ENCODE data around the gene ROPN1L. TPM values are rescaled to one million over a fixed set of nuclear protein-coding genes. Genes with fewer than 3 reads are reported as not detected.

Gene ROPN1L
- polyA plus RNA-seq, 3 donors = 1.5 to 2.1 (median 1.9) TPM

DNA sequence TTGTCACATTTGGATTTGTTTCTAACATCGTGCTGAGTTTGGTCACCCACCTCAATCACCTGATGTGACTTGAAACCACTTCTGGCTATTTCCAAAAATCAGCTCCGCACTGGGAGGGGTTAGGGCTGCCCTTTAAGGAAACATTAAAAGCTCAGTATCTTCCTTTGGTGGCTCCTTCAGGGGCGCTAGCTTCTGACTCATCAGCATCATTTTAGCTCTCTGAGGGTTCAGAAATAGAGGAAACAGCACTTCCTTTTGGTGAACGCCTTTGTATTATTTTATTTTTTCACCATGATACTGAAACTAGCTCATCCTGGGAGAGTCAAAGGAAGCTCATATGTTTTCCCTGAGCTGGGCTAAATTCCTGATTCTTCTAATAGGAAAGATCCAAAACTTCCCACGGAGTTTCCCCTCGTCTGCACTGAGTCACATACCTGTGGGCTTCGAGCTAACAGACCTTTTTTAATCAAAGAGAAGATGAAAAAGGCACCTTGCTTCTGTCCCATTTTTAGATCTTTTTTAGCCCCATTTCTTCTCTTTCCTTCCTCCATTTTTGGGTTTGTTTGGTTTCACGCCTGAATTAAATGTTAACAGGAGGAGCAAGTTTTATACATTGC is 48.2 kb downstream of the ROPN1L start:
- Histone ChIP-seq H3K9ac (ENCODE audit: insufficient read depth, low read length, poor library complexity, severe bottlenecking) (no peak overlapping the region), H3K36me3 (replicated peaks in 1 of 2; ENCODE audit: control insufficient read depth in 1 of 2, insufficient read depth in 2 of 2, low read length in 2 of 2) (no peaks in the 10 kb centered on the region), H3K4me3 (replicated peaks in 1 of 3; ENCODE audit: low read depth in 2 of 3, low read length in 3 of 3) (no peak overlapping the region), H3K4me1 (ENCODE audit: control insufficient read depth in 1 of 2, insufficient read depth in 2 of 2, low read length in 2 of 2) (peaks cover 19 to 26% of the 10 kb centered on the region in 2 donors), H3K79me2 (ENCODE audit: insufficient read depth, low read length) (no peaks in the 10 kb centered on the region), H3K4me2 (replicated peaks; ENCODE audit: extremely low read depth, low read length, poor library complexity, severe bottlenecking) (peak overlapping the region; percentile 18), H3K27me3 (ENCODE audit: control insufficient read depth in 2 of 2, insufficient read depth in 2 of 2, low read length in 2 of 2) (no peaks in the 10 kb centered on the region), H3K9me3 (replicated peaks in 1 of 2; ENCODE audit: control insufficient read depth in 1 of 2, insufficient read depth in 1 of 2, low read length in 2 of 2) (peaks cover 13 to 14% of the 10 kb centered on the region in 2 donors), H2AFZ (ENCODE audit: insufficient read depth, low read depth, low read length, poor library complexity, severe bottlenecking) (no peak overlapping the region), H3K27ac (ENCODE audit: low read depth in 1 of 2, low read length in 2 of 2) (peak overlapping the region in 1 of 2 donors; percentile 24), H4K20me1 (ENCODE audit: insufficient read depth, low read length) (no peaks in the 10 kb centered on the region)
- H3K9me3 Mint-ChIP-seq = peaks cover 10 to 18% (median 13%) of the 10 kb centered on the region in 7 donors
- peaks cover 4 to 13% (median 8%) of the 10 kb centered on the region in 3 donors for H3K27me3 Mint-ChIP-seq (ENCODE audit: low read depth in 3 of 3)
- H3K4me1 Mint-ChIP-seq = peaks cover 36% of the 10 kb centered on the region
- peaks cover 0 to 2% of the 10 kb centered on the region in 2 donors for H3K36me3 Mint-ChIP-seq
- H3K27ac Mint-ChIP-seq = peak overlapping the region; percentile 46 to 88 (median 75)
- intact Hi-C loops (cut with micrococcal nuclease) = no loop called here
- WGBS (ENCODE audit: insufficient coverage) = no CpG with 5 or more reads among the region's 8 CpGs
- H3K4me3 Mint-ChIP-seq = peak overlapping the region in 1 of 2 donors; percentile 42
- TF ChIP-seq, protein P1, sequence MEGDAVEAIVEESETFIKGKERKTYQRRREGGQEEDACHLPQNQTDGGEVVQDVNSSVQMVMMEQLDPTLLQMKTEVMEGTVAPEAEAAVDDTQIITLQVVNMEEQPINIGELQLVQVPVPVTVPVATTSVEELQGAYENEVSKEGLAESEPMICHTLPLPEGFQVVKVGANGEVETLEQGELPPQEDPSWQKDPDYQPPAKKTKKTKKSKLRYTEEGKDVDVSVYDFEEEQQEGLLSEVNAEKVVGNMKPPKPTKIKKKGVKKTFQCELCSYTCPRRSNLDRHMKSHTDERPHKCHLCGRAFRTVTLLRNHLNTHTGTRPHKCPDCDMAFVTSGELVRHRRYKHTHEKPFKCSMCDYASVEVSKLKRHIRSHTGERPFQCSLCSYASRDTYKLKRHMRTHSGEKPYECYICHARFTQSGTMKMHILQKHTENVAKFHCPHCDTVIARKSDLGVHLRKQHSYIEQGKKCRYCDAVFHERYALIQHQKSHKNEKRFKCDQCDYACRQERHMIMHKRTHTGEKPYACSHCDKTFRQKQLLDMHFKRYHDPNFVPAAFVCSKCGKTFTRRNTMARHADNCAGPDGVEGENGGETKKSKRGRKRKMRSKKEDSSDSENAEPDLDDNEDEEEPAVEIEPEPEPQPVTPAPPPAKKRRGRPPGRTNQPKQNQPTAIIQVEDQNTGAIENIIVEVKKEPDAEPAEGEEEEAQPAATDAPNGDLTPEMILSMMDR (IDR thresholded peaks at IDR 0.05) = no peak
- peak; percentile 66 to 86 (median 81) for DNase-seq

DNA sequence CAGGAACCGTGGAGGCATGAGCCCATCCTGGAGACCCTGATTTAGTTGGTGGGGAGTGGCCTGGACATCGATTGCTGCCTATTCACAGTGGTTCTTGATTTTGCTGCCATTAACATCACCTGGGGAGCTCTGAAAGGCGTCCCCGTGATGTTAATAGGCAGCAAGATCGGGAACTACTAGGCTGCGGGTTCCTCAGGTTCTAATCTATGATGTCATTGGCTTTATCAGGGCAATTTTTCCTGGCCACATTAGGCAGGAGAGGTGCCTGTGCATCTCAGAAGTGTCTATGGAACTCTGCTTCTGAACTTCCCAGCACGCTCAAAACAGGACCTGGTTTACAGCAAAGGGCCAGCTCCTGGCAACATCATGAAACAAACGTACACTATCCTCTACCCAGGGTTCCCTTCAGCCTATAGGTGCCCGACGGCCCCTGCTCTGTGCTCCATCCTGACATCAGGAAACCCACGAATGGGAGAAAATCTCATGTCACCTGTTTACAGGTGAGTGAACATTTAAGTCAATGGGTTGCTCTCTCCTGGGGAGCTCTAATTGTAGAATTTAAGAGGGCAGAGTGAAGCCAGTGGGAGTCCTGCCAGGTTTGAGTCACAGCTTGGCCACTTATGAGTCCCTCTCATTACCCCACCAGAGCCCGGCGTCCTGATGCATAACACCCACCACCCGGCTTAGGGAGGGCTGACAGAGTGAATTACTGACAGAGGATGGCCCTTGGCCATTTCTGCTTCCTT is 49.4 kb downstream of the ROPN1L start:
- Histone ChIP-seq H3K4me3 (replicated peaks in 1 of 3; ENCODE audit: low read depth in 2 of 3, low read length in 3 of 3) (no peak overlapping the region), H3K27me3 (ENCODE audit: control insufficient read depth in 2 of 2, insufficient read depth in 2 of 2, low read length in 2 of 2) (no peaks in the 10 kb centered on the region), H2AFZ (ENCODE audit: insufficient read depth, low read depth, low read length, poor library complexity, severe bottlenecking) (no peak overlapping the region), H3K4me1 (ENCODE audit: control insufficient read depth in 1 of 2, insufficient read depth in 2 of 2, low read length in 2 of 2) (peaks cover 16 to 19% of the 10 kb centered on the region in 2 donors), H3K9ac (ENCODE audit: insufficient read depth, low read length, poor library complexity, severe bottlenecking) (no peak overlapping the region), H3K4me2 (replicated peaks; ENCODE audit: extremely low read depth, low read length, poor library complexity, severe bottlenecking) (no peak overlapping the region), H3K9me3 (replicated peaks in 1 of 2; ENCODE audit: control insufficient read depth in 1 of 2, insufficient read depth in 1 of 2, low read length in 2 of 2) (peaks cover 15 to 16% of the 10 kb centered on the region in 2 donors), H4K20me1 (ENCODE audit: insufficient read depth, low read length) (no peaks in the 10 kb centered on the region), H3K79me2 (ENCODE audit: insufficient read depth, low read length) (no peaks in the 10 kb centered on the region), H3K36me3 (replicated peaks in 1 of 2; ENCODE audit: control insufficient read depth in 1 of 2, insufficient read depth in 2 of 2, low read length in 2 of 2) (no peaks in the 10 kb centered on the region), H3K27ac (ENCODE audit: low read depth in 1 of 2, low read length in 2 of 2) (no peak overlapping the region)
- WGBS (ENCODE audit: insufficient coverage) = 89% methylated on average over 7 of the region's 14 CpGs
- Mint-ChIP-seq H3K9me3 (peaks cover 11 to 26% (median 16%) of the 10 kb centered on the region in 7 donors), H3K4me1 (peaks cover 30% of the 10 kb centered on the region), H3K36me3 (peaks cover 0 to 2% of the 10 kb centered on the region in 2 donors), H3K4me3 (no peak overlapping the region), H3K27ac (peak overlapping the region in 2 of 7 donors; percentile 19 to 25), H3K27me3 (ENCODE audit: low read depth in 3 of 3) (peaks cover 2 to 13% (median 9%) of the 10 kb centered on the region in 3 donors)
- TF ChIP-seq, protein P1 (IDR thresholded peaks at IDR 0.05) = no peak
- no peak for DNase-seq
- intact Hi-C loops (cut with micrococcal nuclease) = no loop called here

Data from CD14-positive monocyte (primary cell).